C1 segment of cervical spinal cord (tissue), 14 donors: ENCODE data around the gene ZCCHC14.
"Not testable (repeated sequence)": the region's sequence is repeated elsewhere in the genome, so short reads cannot be mapped to it uniquely, and the experiment has no call there.

ENCODE experiments used
- DNase-seq, 14 donors: peaks; one replicate each; lab custom pipeline; 2025; lab: John Stamatoyannopoulos, UW

Gene ZCCHC14

DNA sequence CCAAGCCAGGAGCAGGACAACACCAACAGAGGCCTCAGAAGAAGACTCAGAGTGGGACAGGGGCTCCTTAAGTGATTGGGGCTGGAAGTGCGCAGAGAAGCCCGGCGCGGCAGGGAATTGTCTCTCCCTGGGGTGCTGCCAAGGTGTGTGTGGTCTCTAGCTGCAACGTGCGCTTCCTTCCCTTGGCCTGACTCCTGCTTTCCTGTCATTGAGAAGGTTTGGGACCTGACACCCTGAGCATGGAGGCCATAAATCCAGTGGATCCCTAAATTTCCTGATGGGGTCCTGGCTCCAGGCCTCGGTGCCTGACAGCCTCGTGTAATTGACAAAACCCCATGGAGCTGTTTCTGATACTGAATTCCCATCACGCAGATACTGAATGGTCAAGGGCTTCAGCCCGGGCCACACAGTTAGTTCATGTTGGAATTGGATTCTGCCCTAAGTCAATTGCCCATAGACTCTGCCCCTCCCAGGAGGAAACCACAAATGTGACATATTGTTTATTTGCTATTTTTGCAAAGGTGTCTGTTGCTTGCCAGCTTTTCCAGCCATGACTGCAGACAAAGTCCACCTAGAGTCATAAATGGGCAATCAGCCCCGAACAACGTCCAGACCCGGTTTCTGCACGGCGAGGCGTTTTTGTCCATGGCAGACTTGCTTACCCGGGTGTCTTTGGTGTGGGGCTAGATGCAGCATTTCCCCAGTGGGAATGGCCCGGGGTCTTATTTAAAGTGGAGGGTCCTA is 4.4 kb upstream of the ZCCHC14 start:
- not testable (repeated sequence) for DNase-seq

DNA sequence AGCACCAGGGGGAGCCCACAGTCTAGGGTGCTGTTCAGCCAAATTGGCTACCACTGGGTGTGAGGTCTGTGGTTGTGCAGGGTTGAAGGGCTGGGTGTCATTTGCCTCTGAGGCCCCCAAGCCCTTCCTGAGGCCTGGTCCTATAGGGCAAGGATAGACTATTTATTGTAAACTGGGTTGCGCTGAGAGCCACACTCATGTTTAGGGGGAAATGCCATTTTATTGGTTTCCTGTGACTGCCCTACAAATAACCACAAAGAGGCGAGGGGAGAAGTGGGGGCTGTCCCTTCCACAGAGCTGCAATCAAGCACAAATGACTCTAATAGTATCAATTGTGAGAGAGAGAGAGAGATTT is 3.6 kb upstream of the ZCCHC14 start:
- no peak for DNase-seq

DNA sequence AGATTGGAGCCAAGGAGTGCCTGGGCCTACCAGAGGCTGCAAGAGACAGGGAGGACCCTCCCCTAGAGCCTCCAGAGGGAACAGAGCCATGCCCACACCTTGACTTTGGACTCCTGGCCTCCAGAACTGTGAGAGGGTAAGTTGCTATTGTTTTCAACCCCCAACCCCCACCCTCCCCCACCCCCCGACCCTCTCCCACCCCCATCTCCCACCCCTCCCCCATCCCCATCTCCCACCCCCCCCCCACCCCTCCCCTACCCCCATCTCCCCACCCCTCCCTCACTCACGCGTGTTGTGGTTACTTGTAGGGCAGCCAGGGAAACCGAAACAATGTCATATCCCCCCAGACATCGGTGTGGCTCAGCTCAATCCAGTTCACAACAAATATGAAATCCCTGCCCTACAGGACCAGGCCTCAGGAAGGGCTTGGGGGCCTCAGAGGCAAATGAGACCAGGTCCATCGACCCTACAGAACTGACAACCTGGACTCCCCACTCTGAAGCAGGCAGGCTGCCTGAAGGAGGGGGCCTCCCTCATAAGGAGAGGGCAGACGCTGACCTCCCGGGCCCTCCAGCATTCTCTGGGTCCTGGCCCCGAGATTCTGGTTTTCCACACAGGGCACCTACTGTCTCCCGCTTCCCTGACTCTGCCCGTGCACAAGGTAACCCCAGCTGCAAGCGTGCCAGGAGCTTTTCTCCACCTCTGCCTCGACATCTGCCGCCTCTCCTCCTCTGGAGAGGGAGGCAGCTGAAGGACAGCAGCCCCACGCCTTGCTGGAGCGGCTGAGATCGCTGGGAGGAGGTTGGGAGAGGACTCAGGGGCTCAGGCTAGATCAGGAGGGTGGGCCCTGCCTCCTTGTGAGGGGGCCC is 3.0 kb upstream of the ZCCHC14 start:
- DNase-seq, result no peak

DNA sequence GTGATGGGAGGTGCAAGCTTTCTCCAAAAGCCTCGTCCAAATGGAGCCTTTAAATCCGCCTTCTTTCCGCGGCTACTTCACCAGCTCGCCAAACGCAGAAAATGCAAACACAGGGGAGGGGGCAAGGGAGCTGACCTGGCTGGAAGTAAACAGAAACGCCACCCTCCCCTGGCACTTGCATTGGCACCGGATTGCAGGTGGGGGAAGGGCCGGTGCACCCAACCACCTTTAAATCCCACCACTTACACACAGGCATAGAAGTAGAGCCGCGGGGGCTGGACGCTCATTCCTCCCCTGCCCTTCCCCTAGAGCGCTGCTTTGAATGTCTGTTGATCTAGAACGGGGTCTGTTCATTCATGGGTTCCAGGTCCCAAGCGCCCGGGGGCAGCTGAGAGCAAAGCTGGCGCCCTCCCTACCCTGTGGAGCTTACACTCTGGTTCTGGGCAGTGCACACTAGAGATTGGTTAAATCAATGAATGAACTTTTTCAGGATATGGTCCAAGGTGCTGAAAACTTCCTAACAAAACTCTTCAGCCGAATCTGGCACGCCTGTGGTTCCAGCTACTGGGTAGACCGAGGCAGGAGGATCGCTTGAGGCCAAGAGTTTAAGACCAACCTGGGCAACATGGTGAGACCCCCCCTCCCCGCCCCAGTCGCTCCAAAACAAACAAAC is 920 bp upstream of the ZCCHC14 start:
- DNase-seq, result no peak

DNA sequence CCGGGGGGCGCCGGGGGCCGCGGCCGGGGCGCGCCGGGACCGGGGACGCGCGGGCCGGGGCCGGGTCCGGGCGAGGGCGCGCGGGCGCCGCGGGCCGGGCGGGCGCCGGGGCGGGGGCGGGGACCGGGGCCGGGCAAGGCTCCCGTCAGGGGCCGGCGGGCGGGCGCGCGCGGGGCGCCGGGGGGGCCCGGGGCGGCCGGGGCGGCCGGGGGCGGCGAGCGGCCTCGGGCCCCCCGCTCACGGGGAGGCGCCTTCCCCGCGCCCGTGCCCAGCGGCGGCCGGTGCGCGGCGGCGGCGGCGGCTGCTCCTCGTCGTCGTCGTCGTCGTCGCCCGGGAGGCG is 563 bp downstream of the ZCCHC14 start:
- DNase-seq, result no peak

DNA sequence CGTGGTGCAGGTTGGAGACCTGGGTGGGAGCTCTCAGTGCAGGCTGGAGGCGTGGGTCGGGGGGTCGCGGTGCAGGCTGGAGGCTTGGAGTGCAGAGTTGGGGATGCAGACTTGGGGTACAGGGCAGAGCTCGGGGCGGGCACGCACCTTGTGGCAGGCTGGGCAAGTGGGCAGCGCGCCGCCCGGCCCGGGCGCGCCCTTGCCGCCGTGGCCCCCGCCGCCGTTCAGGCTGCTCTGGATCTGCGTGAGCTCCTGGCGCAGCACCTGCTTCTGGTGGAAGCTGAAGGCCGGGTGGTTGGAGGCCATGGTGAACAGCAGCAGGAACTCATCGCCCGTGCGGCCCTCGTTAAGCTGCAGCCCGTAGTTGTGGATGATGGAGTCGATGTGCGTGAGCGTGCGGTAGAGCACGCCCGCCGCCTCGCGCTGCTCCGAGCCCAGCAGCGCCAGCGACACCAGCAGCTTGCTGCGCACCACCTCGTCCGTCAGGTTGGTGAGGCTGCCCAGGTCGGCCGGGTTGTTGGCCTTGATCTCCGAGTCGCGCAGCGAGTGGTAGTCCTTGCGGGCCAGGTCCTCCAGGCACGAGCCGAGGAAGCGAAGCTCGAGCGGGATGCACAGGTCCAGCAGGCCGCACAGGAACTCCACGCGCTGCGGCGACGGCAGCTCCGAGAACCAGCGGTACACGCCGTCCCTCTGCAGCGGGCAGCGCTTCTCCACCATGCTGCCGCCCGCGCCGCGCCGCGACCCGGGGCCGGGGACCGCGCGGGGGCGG is 1.1 kb downstream of the ZCCHC14 start:
- peak in 2 of 14 donors; percentile 5 to 50 for DNase-seq

DNA sequence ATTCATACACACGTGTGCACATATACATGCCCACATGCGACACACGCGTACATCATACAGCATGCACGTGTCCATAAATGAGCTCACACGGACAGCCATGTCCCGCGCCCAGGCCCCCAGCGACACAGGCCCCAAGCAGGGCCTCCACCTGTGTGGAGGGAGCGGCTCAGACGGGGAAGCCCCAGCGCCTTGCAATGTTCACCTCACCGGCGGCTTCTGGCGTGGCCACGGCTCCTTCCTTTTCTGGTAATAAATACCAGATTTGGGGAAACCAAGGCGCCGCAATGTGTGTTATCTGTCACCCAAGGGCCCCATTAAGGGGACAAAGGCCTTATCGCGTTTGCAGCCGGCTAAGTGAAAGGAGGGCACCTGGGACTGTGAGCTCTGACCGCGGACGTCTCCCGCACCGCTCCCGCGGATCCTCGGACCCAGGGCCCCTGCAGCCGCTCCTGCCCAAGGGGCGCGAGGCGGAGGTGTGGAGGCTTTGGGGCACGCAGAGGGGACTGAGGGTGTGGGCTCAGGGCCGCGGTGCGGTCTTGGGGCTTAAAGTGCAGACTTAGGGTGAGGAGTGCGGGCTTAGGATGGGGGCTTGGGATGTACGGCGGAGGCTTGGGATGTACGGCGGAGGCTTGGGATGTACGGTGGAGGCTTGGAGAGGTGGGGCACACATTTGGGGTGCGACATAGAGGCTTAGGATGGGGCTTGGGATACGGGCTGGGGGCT is 1.9 kb downstream of the ZCCHC14 start:
- DNase-seq, result peak in 1 of 14 donors; percentile 19

DNA sequence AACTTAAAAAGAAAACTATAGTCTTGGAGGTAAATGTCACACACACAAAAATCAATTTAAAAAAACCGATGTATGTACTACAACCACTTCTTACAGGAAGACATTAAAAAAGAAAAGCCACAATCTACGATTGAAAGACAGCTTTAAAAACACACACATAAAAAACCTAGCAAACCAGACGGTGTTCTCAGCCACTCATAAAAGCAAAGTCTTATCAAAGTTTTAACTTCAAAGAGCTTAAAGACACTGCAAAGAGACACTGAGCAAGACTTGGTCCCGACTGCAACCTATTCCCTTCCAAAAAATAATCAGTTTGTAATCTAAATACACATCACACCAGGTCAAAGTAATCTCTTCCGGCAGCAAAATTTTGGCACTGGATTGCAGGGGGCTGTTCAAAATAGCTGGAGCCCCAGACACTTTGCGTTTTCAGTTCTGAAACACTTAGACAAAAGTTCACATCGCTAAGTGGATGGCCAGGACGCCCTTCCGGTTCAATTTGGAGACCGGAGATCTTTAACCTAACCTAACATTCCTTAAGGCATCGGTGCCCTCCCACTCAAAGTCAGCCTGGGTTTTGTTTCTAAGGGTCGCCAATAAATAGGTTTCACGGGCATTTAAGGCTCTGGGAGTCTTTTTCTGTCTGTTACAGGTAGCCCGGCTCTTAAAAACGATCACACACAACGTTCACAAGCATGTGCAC is 2.6 kb downstream of the ZCCHC14 start:
- no peak for DNase-seq

DNA sequence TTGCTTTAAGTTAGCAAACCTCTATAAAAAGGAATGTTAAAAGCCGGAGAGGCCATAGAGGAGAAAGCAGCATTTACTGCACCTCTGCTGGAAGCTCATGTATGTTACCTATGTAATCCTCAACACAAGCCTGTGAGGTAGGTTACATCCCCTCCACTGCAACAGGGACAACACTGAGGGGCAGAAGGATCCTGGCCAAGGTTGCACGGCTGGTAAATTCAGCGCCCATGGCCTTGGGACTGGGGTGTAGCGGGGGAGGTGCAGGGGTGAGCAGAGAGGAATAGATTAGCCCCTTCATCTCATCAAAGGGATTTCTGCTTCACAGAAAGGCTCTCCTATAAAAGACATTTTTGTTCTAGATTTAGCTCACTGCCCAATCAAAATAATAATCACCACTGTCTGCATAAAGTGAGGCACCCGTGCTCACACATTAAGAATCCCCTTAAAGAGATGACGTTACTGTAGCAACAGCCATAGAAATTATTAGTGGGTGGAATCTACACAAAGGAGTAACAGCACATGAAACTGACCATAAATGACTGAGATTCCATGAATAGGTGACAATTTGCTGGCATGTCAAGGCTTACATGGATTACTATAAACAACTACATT is 3.3 kb downstream of the ZCCHC14 start:
- DNase-seq, result peak in 1 of 14 donors; percentile 9

DNA sequence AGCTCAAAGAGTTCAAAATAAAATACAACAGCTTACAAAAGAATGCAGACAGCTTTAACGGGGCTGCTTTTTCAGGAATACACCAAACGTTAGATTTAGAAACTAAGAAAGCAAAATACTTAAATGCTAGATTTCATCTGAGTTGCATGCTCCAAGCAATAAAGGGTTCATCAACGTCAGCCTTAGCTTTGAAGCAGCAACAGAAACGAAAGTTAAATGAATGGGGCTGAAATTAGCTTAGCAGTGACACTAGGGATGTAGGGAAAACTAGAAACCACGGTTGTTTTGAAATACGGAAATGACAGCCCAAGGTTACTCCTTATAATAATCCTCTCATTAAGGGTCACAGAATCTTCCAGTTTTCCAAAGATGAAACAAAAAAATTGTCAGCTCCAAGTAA is 3.9 kb downstream of the ZCCHC14 start:
- DNase-seq, result not testable (repeated sequence)

DNA sequence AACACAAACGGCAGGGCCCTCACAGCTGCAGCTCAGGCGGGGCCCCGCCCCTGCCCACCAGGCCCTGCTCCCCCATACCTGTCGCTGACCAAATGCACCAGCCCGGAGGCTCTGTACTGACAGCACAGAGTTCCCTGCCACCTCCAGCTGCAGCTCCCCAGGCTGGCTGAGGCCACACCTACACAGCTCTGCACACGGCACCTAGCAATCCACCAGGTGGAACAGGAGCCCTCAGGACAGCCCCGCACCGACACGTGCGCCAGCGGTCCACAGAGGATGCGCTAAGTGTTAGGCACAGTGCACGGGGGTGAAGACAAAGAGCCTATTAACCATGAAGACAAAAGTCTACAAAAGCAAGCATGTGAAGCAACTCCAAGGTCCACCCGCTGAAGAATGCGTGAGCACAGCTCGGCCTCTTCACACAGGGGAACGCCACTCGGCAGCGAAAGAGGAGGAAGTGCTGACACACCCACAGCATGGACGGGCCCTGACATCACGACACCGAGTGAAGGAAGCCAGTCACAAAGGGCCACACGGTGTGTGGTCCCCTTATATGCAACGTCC is 5.4 kb downstream of the ZCCHC14 start:
- DNase-seq, result peak in 2 of 14 donors; percentile 6 to 66

DNA sequence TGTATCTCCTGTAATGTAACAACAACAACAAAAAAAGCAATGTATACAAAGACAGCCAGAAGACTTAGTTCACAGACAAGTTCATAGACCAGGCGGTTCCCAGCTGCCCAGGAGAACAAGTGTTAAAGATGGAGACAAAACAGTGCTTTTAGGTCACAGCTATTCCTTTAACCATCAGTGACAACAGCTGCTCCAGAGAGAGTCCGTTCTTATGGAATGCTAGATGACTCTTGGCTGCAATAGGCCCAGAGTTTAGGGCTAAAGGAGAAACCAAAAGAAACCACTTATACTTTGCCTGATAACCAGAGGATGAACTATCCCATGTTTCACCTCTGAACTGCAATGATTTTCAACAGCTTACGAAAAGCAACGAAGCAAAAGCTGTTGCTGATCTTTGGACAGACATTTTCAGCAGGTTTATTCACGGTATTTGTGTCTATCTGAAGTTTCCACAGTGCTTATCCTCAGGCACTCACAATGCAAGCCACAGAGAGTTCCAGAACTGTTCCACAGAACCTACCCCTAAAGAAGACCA is 6.0 kb downstream of the ZCCHC14 start:
- no peak for DNase-seq

DNA sequence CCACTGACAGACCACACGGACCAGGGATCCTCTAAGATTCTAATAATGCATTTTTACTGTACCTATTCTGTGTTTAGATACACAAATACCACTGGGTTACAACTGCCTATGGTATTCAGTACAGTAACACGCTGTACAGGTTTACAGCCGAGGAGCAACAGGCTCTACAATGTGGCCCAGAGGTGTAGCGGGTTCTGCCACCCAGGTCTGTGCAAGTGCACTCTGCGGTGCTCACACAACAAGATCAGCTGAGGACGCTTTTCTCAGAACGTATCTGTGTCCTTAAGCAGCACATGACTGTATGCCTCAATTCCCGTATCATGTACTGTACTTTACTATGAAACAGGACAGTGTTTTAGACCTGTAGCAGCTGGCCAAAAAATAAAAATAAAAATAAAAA is 6.5 kb downstream of the ZCCHC14 start:
- DNase-seq, result no peak

DNA sequence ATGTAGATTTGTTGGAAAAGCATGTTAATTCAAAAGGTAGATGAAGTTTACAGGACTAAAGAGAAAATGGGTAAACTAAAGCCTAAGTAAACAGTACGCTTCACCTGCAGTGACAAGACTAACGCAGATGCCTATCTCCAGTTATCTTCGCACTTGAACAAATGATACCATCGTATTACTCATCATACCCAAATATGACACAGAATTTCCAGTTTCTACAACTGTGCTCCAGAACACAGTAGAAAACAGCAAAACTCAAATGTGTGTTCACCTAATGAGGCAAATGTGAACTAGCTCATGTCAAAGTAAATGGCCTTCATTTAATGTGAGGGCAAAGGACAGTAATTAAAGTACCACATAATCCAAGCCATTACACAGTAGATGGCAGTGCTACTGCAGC is 7.0 kb downstream of the ZCCHC14 start:
- not testable (repeated sequence) for DNase-seq

DNA sequence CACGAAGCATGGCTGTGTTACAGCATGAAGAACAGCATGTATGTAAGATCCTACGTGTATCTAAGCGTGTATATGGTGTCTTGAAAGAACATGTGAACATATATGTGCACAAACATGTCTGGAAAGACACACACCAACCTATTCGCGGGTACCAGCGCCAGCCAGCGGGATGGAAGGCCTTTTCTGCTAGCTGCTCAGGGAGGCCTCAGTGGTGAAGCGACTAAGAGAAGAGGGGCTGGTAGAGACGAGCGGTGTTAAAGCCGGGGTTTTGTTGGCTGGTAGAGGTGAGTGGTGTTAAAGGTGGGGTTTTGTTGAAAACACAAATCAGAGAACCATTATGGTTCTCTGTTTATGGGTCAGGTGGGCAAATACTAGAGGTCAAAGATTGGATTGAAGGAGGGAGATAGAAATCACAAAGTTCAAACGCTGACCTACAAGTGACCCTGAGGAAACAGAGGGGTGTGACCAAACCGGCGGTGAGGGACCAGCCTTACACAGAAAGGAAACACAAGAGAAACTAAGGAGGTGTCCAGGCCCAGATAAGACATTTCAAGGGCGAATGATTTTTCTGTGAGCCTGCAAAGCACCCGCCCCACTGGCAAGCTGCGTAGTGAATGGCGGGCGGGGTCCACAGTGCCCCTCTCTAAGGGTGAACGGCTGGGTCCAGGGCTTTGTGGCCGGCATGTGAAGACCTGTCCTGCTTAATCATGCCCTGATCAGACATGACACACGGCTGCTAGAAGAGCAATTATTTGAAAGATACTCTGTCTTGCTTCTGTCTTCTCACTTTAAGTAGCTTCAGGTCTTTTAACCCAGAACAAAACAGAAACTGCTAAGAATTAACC is 8.1 kb downstream of the ZCCHC14 start:
- DNase-seq, result no peak

DNA sequence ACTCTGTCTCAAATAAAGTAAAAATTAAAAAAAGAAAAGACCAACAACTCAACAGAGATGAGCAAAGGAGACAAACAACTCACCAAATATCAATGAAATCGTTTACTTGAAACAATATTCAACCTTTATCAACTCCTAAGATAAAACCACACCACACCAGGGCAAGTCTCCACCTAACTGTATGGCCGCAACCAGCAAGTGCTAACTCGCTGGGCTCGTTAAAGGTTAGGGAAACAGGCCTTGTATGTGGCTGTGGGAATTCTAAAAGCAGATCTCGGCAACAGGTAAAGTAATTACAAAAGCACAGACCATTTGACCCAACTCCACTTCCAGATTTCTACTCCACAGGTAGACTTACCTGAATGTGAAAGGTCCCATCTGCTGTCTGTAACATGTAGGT is 9.3 kb downstream of the ZCCHC14 start:
- DNase-seq, result no peak

DNA sequence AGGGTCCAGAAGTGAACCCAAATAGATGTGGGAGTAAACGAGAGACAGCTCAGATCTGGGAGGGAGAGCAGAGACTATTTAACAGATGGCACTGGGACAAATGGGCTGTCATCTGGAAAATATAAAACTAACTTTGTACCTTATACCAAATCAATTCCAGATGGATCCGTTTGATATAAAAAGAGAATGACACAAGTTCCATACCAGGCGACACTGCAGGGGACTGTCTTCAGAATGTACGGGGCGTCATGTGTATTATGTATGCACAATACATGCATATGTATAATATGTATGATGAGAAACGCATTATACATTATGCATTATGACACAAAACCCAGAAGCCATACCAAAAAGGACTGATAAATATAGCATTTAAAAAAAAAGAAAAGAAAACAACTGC is 10.2 kb downstream of the ZCCHC14 start:
- not testable (repeated sequence) for DNase-seq

DNA sequence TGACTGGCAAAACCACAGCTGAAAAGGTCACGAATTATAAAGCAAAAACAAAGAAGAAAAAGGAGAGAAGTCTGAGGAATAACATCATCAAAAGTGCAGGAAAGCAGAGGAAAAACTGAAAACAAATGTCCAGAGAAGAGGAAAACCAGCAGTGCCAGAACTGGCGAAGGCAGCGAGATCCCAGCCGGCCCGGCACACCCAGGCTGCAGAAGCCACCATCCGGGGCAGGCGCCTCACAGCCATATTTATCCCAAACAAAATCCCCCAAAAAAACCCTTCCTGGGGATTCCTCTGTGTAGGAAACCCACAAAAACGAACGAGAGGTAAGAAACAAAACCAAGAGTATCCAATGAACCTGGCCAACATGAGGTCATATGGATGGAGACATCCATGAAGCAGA is 10.6 kb downstream of the ZCCHC14 start:
- no peak for DNase-seq
